ENCODE data around the gene RIPOR1.

DNA sequence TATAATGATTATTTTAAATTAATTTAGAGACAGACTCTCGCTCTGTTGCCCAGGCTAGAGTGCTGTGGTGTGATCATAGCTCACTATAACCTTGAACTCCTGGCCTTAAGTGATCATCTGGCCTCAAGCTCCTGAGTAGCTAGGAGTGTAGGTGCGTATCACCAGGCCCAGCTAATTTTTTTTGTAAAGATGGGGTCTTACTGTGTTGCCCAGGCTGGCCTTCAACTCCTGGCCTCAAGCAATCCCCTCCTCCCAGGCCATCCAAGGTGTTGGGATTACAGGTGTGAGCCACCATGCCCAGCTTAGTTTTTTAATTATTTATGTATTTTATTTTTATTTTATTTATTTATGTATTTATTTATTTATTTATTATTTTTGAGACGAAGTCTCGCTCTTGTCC, 51.6 kb downstream of the RIPOR1 start:
- TF ChIP-seq, protein P1, sequence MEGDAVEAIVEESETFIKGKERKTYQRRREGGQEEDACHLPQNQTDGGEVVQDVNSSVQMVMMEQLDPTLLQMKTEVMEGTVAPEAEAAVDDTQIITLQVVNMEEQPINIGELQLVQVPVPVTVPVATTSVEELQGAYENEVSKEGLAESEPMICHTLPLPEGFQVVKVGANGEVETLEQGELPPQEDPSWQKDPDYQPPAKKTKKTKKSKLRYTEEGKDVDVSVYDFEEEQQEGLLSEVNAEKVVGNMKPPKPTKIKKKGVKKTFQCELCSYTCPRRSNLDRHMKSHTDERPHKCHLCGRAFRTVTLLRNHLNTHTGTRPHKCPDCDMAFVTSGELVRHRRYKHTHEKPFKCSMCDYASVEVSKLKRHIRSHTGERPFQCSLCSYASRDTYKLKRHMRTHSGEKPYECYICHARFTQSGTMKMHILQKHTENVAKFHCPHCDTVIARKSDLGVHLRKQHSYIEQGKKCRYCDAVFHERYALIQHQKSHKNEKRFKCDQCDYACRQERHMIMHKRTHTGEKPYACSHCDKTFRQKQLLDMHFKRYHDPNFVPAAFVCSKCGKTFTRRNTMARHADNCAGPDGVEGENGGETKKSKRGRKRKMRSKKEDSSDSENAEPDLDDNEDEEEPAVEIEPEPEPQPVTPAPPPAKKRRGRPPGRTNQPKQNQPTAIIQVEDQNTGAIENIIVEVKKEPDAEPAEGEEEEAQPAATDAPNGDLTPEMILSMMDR (IDR thresholded peaks at IDR 0.05; ENCODE audit: low read depth, low read length, poor library complexity, severe bottlenecking) = no peak
- TF ChIP-seq EZH2phosphoT487 (IDR thresholded peaks at IDR 0.05; ENCODE audit: borderline replicate concordance, low read length) = no peak
